HFF-Myc (cell line): ENCODE results near the gene OR6C2.
"Not testable (repeated sequence)": the region's sequence is repeated elsewhere in the genome, so short reads cannot be mapped to it uniquely, and the experiment has no call there.

Experiments
- DNase-seq: peaks from one replicate; pipeline ENCODE4 v3.0.0-alpha.2; 2011; ENCODE audit warnings: low read depth; ENCODE audit errors: extremely low read depth
- H3K4me3 ChIP-seq: replicated peaks from 2 replicates; pipeline ENCODE4 v1.5.1; 2011; ENCODE audit warnings: low read depth, mild to moderate bottlenecking, control low read depth, low read length
- TF ChIP-seq, protein P1 (sequence below): IDR thresholded peaks from 2 replicates; pipeline ENCODE4 v1.5.1; 2012; ENCODE audit warnings: mild to moderate bottlenecking, low read depth, low read length, control low read depth; ENCODE audit errors: missing control alignments

Gene OR6C2

GRCh38 chr12:55443776-55444175 is at the start of gene OR6C2:
TSS of gene OR6C2 (plus strand) at chr12:55444076. CDS start at chr12:55452214, 8,138 bp downstream.
- TF ChIP-seq, protein P1, sequence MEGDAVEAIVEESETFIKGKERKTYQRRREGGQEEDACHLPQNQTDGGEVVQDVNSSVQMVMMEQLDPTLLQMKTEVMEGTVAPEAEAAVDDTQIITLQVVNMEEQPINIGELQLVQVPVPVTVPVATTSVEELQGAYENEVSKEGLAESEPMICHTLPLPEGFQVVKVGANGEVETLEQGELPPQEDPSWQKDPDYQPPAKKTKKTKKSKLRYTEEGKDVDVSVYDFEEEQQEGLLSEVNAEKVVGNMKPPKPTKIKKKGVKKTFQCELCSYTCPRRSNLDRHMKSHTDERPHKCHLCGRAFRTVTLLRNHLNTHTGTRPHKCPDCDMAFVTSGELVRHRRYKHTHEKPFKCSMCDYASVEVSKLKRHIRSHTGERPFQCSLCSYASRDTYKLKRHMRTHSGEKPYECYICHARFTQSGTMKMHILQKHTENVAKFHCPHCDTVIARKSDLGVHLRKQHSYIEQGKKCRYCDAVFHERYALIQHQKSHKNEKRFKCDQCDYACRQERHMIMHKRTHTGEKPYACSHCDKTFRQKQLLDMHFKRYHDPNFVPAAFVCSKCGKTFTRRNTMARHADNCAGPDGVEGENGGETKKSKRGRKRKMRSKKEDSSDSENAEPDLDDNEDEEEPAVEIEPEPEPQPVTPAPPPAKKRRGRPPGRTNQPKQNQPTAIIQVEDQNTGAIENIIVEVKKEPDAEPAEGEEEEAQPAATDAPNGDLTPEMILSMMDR, result no peak
- DNase-seq, result no peak
- H3K4me3 ChIP-seq, result no peak within 1 kb of the TSS

- H3K4me3 ChIP-seq, result no peak overlapping the region
- DNase-seq, result no peak
- TF ChIP-seq, protein P1, result no peak
Observed at GRCh38 chr12:55396326-55396725, 47.5 kb upstream of the OR6C2 start.

DNA sequence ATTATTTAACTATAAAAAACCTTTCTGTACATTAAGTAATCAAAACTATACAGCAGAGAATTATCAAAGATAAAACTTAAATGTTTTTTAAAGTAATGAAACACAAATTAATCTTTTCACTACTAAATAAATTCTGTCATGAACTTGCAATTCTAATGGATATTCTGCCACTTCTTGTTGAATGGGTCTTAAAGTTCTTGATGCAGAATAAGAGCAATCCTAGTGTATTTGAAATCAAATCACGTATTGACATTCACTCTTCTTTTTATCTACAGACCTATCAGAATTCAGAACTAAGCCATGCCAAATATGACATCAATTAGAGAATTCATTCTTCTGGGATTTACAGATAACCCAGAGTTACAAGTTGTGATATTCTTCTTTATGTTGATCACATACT is 43.6 kb upstream of the OR6C2 start, which contains the start of gene OR6C65:
TSS of gene OR6C65 (plus strand) at position 301 of the 400 bp plus-strand sequence. CDS start at position 301, 0 bp downstream.
- DNase-seq, result no peak
- TF ChIP-seq, protein P1, result no peak
- H3K4me3 ChIP-seq, result no peak within 1 kb of the TSS

GRCh38 chr12:55407866-55408265 is 36.0 kb upstream of the OR6C2 start:
- H3K4me3 ChIP-seq, result no peak overlapping the region
- TF ChIP-seq, protein P1, result no peak
- no peak for DNase-seq

DNA sequence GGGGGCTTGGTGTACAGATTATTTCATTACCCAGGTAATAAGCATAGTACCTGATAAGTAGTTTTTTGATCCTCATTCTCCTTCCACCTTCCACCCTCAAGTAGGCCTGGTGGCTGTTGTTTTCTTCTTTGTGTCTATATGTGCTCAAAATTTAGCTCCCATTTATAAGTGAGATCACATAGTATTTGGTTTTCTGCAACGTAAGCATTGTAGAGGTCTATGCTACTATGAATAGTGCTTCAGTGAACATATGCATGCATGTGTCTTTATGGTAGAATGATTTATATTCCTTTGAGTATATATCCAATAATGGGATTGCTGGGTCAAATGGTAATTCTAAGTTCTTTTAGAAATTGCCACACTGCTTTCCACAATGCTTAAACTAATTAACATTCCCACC is 34.7 kb upstream of the OR6C2 start:
- not testable (repeated sequence) for DNase-seq, H3K4me3 ChIP-seq

GRCh38 chr12:55412138-55412537 is 31.7 kb upstream of the OR6C2 start:
- not testable (repeated sequence) for H3K4me3 ChIP-seq, DNase-seq

GRCh38 chr12:55413498-55414388 is 30.1 kb upstream of the OR6C2 start:
- not testable (repeated sequence) for H3K4me3 ChIP-seq, DNase-seq

- H3K4me3 ChIP-seq, result not testable (repeated sequence)
Observed at GRCh38 chr12:55414396-55414823, 29.5 kb upstream of the OR6C2 start.

GRCh38 chr12:55414889-55415288 is 29.0 kb upstream of the OR6C2 start:
- DNase-seq, H3K4me3 ChIP-seq: not testable (repeated sequence)

More at GRCh38 chr12:55414396-55414823, 29.5 kb upstream of the OR6C2 start:
- not testable (repeated sequence) for DNase-seq
